Inflammatory macrophage (primary cell): Measurements from ENCODE around the gene ARHGAP21.
"Not testable (repeated sequence)": the region's sequence is repeated elsewhere in the genome, so short reads cannot be mapped to it uniquely, and the experiment has no call there.

Experiments
- DNase-seq, 2 donors: peaks; one replicate each; pipeline ENCODE4 v3.0.0-alpha.2; 2020 to 2022

The ARHGAP21 gene

DNA sequence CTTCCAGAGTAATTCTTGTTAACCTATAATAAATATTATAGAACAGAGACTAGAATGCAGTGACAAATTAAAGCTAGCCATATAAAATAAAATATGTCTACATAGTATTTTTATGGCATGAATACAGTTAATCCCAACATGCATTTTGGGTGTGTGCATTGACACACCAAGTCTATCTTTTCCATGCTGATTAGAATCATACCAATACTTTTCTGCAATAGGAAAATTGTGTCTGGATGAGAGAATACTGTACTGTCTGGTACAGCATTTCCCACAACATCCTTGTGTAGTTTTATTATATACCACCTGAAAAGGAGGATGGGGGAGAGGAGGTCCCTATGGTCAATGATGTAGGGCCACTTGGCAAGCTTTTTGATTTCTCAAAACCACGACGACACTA lies 100.3 kb downstream of the ARHGAP21 start:
- DNase-seq, result no peak

DNA sequence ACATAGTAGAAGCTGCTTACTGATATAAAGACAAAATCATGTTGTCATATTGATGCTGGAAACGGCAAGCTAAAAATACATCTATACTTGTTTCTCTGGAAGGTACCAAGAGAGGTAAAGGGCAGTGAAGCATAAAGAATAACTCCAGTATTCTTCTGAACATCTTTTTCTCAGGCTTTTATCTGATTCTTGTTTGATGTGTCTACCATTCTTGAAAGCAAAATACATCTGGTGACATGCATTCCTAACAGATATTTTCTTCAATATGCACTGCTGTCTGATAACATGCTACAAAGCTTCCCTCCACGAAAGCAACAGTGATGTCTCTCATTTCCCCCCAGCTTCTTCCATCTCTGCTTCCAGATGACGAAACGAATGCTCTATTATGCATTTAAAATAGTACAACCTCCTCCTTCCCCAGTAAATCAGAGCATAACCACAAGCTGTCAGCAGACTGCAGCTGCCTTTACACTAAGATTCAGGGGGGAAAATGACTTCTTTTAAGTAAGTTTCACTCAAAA lies 100.8 kb downstream of the ARHGAP21 start:
- DNase-seq, result no peak

- DNase-seq, result not testable (repeated sequence)
Measured at GRCh38 chr10:24621035-24621795, 102.5 kb downstream of the ARHGAP21 start.

DNA sequence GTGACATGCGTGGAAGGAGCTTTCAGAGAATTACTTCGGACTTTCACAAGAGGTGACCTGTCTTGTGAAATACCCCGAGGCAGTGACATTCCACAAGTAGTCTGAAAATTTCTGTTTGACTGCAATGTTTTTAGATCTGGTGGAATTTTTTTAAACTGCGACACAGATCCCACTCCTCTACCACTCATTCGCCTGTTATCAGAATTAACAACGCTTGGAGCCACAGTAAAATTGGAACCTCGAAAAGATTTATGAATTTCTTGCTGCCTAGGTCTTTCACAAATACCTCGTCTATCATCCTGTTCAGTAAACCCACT lies 103.7 kb downstream of the ARHGAP21 start:
- DNase-seq, result not testable (repeated sequence)

GRCh38 chr10:24619291-24619993 lies 104.2 kb downstream of the ARHGAP21 start:
- not testable (repeated sequence) for DNase-seq

- DNase-seq, result no peak
Measured at GRCh38 chr10:24618401-24618800, 105.3 kb downstream of the ARHGAP21 start.

DNA sequence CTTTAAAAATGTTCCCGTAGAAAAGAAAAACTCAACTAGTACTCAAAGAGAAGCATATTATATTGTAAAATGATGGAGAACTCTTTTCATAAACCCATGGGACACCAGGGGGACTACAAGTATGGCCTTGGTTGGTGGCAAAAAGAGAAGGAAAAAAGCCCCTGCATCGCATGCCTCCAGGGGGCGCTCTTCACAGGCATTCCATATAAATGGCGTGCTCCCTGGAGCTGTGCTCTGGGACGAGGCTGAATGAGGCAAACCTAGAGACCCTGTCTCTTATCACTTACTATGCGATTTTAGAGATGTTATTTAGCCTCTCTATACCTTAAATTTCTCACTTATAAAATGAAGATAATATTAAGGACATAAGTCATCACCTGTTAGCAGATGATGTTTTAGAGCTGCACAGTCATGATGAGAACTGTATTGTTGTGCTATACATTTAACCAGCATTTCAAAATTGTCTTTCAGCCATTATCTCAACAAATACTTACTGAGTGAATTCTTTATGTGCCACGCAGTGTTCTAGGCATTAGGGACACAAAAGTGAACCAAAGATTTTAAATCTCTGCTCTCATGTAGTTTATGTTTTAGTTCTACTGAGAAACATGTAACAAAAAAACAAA lies 105.8 kb downstream of the ARHGAP21 start:
- peak; percentile 40 to 58 for DNase-seq

GRCh38 chr10:24616536-24616935 lies 107.2 kb downstream of the ARHGAP21 start:
- DNase-seq, result no peak

DNA sequence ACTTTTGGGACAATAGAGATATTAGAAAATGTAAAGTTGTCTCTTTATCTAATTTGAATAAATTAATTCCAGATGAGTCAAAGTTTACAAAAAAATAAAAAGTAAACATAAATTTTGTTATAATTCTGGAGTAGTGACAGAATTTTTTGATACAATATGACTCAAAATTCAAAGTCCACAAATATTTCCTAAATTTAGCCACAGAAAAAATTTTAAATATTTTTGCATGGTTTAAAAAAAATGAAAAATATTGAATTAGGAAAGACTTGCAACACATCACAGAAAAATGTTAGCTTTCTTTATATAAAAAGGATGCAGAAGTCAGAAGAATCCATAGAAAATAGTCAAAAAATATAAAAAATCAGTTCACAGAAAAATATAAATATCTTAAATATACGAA lies 117.7 kb downstream of the ARHGAP21 start:
- DNase-seq, result no peak

DNA sequence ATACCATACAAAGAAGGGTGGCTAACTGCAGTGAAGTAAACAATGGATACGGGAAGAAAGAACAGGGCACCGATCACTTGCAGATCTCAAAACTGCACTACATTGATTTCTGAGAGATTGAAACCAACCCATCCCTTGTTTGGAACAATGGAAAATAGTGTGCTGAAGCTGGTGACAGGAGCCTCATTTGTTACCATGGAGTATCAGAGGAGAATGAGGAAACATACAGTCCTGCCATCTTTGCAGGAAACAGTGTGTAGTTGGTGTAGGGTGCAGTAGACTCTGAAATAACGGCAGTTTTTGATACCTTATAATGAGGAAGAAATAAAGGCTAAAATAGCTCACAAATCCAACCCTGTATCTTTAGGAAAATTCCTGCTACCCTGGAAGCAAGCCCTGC lies 118.5 kb downstream of the ARHGAP21 start:
- no peak for DNase-seq

- peak; percentile 46 to 53 for DNase-seq
Measured at GRCh38 chr10:24603333-24603732, 120.4 kb downstream of the ARHGAP21 start.

DNA sequence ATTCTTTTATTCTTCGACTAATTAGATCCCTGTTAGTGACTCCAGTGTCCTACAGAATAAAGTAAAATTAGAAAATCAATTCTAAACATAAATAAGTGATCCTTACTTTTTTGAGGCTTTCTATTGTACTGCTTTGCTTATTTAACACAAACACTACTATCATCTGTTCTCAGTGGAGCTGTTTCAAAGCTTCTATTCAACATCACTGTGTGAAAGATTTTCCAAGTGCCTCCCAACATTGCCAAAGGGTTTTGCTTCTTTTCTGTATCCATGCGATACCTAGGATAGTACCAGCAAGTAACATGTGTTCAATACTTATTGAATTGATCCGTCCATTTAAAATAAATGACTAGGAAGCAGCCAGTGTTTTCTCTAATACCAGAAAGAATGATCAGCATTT lies 125.7 kb downstream of the ARHGAP21 start:
- DNase-seq, result no peak

DNA sequence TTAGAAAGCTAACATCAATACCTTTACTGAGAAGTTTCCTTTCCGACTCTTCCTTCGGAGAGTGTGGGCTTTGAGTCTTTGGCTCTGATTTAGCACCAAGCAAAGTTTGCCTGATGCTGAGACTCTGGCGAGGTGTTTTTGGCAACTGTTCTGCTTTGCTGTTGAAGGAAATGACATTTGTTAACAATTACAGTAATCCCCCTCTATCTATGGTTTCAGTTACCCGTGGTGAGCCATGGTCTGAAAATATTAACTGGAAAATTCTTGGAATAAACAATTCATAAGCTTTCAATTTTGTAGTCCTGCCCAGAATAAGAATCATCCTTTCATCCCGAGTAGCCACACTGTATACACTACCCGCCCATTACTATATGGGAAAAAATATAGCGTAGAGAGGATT lies 126.3 kb downstream of the ARHGAP21 start:
- no peak for DNase-seq

GRCh38 chr10:24596217-24596930 lies 127.3 kb downstream of the ARHGAP21 start:
- DNase-seq, result no peak

DNA sequence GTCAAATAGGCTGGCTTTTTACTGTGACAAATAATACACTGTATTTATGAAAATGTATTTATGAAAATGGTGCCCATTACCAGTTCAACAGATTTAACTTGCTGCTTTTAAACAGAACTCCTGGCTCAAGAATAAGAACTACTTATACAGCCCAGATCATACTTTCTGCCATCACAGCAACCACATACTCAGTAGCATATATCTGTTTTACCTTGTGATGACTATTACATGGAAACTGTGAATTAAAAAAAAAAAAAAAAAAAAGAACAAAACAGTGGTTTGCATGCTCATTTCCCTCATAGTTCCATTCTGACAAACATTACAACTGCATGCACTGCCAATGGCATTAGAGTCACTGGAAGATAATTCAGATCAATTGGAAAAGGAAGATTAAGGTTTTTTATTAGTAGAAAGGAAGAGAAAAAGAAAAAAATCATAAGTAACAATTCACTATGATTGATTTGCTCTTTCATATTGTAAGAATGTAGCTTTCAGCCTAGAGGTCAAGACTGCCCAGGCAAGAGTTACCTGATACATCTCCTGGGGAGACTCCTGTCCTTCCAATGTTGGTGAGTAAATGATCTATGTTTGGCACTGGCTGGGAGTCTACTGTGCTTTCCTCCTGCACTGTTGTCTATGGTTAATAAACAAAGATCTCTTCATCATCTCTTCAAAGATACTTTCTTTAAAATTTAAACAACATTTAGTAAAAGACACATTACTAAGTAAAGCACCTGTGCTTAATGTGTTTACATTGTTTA lies 132.8 kb downstream of the ARHGAP21 start:
- DNase-seq, result no peak

GRCh38 chr10:24589265-24589664 lies 134.4 kb downstream of the ARHGAP21 start:
- no peak for DNase-seq

DNA sequence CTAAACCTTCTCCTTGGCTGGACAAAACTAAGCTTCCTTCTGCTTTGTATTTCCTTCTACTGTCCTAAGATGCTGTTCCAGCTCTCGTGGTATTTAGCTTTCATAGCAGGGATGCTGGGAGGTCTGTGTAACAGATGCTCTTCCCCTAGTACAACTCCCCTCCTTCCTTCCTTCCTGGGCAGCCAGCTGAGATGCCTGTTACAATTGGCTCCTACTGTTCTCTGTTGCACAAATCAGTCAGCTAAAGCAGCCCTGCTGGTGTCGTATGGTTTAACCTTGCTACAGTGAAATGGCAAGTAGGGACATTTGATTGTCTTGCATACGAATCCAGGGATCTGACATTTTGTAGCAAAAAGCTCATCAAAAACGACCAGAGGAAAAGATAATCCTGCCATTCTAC lies 143.8 kb downstream of the ARHGAP21 start:
- no peak for DNase-seq

- no peak for DNase-seq
Measured at GRCh38 chr10:24579448-24579847, 144.2 kb downstream of the ARHGAP21 start.

- DNase-seq, result no peak
Measured at GRCh38 chr10:24575481-24576002, 148.1 kb downstream of the ARHGAP21 start.

DNA sequence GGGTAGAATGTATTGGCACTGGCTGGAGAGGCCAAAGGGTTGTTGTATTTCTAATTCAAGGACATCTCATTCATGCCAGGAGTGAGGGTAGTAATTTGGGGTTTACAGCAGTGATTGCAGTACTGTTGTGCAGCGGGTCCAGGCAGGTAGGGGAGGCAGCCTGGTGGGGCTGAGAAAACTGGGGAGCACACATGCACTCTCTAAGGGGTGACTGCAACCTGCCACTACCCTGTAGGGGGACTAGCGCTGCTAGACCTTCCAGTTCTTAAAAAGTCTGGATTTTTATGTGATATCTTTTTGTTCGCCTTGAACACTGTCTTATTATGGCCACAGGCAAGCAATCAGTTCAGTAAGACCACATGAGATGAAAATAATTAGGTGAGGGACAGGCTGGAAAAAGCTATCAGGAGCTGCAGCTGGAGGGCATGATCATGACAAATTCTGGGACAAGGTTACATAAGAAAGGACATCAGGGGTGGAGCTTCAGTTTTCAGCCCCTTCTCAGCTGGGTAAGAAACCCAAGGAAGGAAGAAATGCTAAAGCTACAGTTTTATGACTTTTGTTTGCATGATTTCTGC lies 149.0 kb downstream of the ARHGAP21 start:
- DNase-seq, result no peak

DNA sequence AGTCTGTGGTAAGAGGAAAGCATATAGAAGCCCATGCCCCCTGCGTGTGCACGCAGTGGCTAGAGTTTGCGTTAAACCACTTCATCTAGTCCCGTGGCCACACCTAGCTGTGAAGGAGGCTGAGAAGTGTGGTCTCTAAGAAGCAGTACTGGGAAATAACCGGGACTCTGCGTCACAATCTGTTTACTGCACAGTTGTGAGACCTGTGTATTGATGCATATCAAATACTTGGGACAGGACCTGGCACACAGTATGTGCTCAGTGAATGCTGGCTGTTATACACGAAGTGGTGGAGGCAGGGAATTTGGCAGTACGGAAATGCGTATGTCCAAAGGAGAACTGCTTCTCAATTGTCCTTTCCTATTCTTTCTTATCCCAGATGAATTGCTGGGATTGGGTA lies 149.5 kb downstream of the ARHGAP21 start:
- DNase-seq, result no peak
